GM18499 (cell line): Measurements from ENCODE around the gene HADH.
"Not testable (repeated sequence)": the region's sequence is repeated elsewhere in the genome, so short reads cannot be mapped to it uniquely, and the experiment has no call there.

Source experiments
- ATAC-seq: cut with Tn5 transposase; IDR thresholded peaks from one replicate; pipeline ENCODE4 v1.9.1; 2021; ENCODE audit warnings: moderate number of reproducible peaks; ENCODE audit not compliant: insufficient read depth, unreplicated experiment

The HADH gene

GRCh38 chr4:107993969-107994368 is 4.3 kb downstream of the HADH start:
- peak; percentile 31 for ATAC-seq

GRCh38 chr4:107994894-107995293 is 5.2 kb downstream of the HADH start:
- no peak for ATAC-seq

GRCh38 chr4:107996949-107997788 is 7.5 kb downstream of the HADH start:
- no peak for ATAC-seq

- no peak for ATAC-seq
Observed at GRCh38 chr4:107997794-107998193, 8.1 kb downstream of the HADH start.

- no peak for ATAC-seq
Observed at GRCh38 chr4:107999932-108000539, 10.3 kb downstream of the HADH start.

- no peak for ATAC-seq
Observed at GRCh38 chr4:108001540-108002135, 11.9 kb downstream of the HADH start.

- no peak for ATAC-seq
Observed at GRCh38 chr4:108003982-108004515, 14.4 kb downstream of the HADH start.

GRCh38 chr4:108004646-108005045 is 15.0 kb downstream of the HADH start:
- no peak for ATAC-seq

- no peak for ATAC-seq
Observed at GRCh38 chr4:108005807-108006206, 16.1 kb downstream of the HADH start.

GRCh38 chr4:108006361-108006760 is 16.7 kb downstream of the HADH start:
- ATAC-seq, result no peak

GRCh38 chr4:108007984-108008383 is 18.3 kb downstream of the HADH start:
- no peak for ATAC-seq

- no peak for ATAC-seq
Observed at GRCh38 chr4:108008721-108009120, 19.0 kb downstream of the HADH start.

- ATAC-seq, result no peak
Observed at GRCh38 chr4:108010167-108010566, 20.5 kb downstream of the HADH start.

- ATAC-seq, result not testable (repeated sequence)
Observed at GRCh38 chr4:108012382-108012781, 22.7 kb downstream of the HADH start.

GRCh38 chr4:108013327-108013726 is 23.6 kb downstream of the HADH start:
- ATAC-seq, result no peak

GRCh38 chr4:108013955-108014354 is 24.3 kb downstream of the HADH start:
- no peak for ATAC-seq

- peak; percentile 78 for ATAC-seq
Observed at GRCh38 chr4:108018040-108018883, 28.6 kb downstream of the HADH start.

- no peak for ATAC-seq
Observed at GRCh38 chr4:108018884-108019187, 29.1 kb downstream of the HADH start.

- ATAC-seq, result no peak
Observed at GRCh38 chr4:108024085-108024877, 34.6 kb downstream of the HADH start.

GRCh38 chr4:108024878-108025165 is 35.1 kb downstream of the HADH start:
- no peak for ATAC-seq
